Endodermal cell (in vitro differentiated cells): ENCODE measurements around the gene FARP2. TPM values are rescaled to one million over a fixed set of nuclear protein-coding genes. Genes with fewer than 3 reads are reported as not detected.
"Not testable (repeated sequence)": the region's sequence is repeated elsewhere in the genome, so short reads cannot be mapped to it uniquely, and the experiment has no call there.

Source experiments
- DNase-seq: peaks from one replicate; pipeline ENCODE4 v3.0.0-alpha.2; 2017
- H3K27ac ChIP-seq: 2 replicates; pipeline ENCODE4 v1.5.1; 2013; ENCODE audit warnings: mild to moderate bottlenecking, low read depth, low read length, moderate library complexity
- H3K27me3 ChIP-seq: 2 replicates; pipeline ENCODE4 v1.6.1; 2013; ENCODE audit warnings: mild to moderate bottlenecking, low read length, moderate library complexity; ENCODE audit not compliant: insufficient read depth, control insufficient read depth, poor library complexity, severe bottlenecking
- H3K36me3 ChIP-seq: 2 replicates; pipeline ENCODE4 v1.7.0; 2013; ENCODE audit warnings: mild to moderate bottlenecking, low read length, moderate library complexity; ENCODE audit not compliant: control insufficient read depth, insufficient read depth
- H3K4me1 ChIP-seq: one replicate; pipeline ENCODE4 v1.7.0; 2013; ENCODE audit warnings: low read length; ENCODE audit not compliant: control insufficient read depth, insufficient read depth
- H3K4me3 ChIP-seq: 2 replicates; pipeline ENCODE4 v1.5.1; 2013; ENCODE audit warnings: mild to moderate bottlenecking, low read length, moderate library complexity
- H3K9ac ChIP-seq: 2 replicates; pipeline ENCODE4 v1.6.1; 2013; ENCODE audit warnings: mild to moderate bottlenecking, low read length, moderate library complexity; ENCODE audit not compliant: poor library complexity, severe bottlenecking; ENCODE audit errors: extremely low read depth
- H3K9me3 ChIP-seq: 2 replicates; pipeline ENCODE4 v1.6.1; 2013; ENCODE audit warnings: mild to moderate bottlenecking, low read length, moderate library complexity; ENCODE audit not compliant: control insufficient read depth
- H3K27ac Mint-ChIP-seq: 2 replicates; pipeline ENCODE4 v1.8.0; 2020; ENCODE audit warnings: mixed read lengths
- H3K27me3 Mint-ChIP-seq: 2 replicates; pipeline ENCODE4 v1.8.0; 2021; ENCODE audit warnings: mild to moderate bottlenecking, mixed read lengths; ENCODE audit not compliant: insufficient read depth
- H3K36me3 Mint-ChIP-seq: 2 replicates; pipeline ENCODE4 v1.8.0; 2020; ENCODE audit warnings: low read depth, mixed read lengths
- H3K4me1 Mint-ChIP-seq: 2 replicates; pipeline ENCODE4 v1.8.0; 2020; ENCODE audit warnings: mixed read lengths
- H3K4me3 Mint-ChIP-seq: 2 replicates; pipeline ENCODE4 v1.8.0; 2020; ENCODE audit warnings: mild to moderate bottlenecking, moderate library complexity, mixed read lengths
- H3K9me3 Mint-ChIP-seq: 2 replicates; pipeline ENCODE4 v1.8.0; 2020; ENCODE audit warnings: mild to moderate bottlenecking, mixed read lengths
- CTCF ChIP-seq: fragments of 200-600 bp; sonication (generic); conservative IDR thresholded peaks from 2 replicates; pipeline ENCODE4 v1.5.0; 2021; ENCODE audit warnings: antibody characterized with exemption, mild to moderate bottlenecking
- WGBS, 2 experiments: methylation state at CpG; one replicate each; pipeline versions ENCODE4 v1.1.5 to v1.1.7; 2013; ENCODE audit warnings: missing lambda C conversion rate in 2 of 2, mixed read lengths in 1 of 2; ENCODE audit not compliant: insufficient coverage in 1 of 2, insufficient read length in 1 of 2; 5-methylcytosine and 5-hydroxymethylcytosine counted together
- total RNA-seq, 2 donors: library from RNA; stranded (reverse); fragmentation: NEBNext Ultra II Directional in 1 of 2; extraction: Animal tissue kit (Norgen Biotek cat#: 25700) in 1 of 2; gene quantifications; 2 replicates in 1 of 2; 3 replicates in 1 of 2; pipeline ENCODE4 v1.2.1, GENCODE V29; 2021

FARP2 gene
- total RNA-seq, 2 donors from 2014 or later: 36.4 to 51.4 TPM

DNA sequence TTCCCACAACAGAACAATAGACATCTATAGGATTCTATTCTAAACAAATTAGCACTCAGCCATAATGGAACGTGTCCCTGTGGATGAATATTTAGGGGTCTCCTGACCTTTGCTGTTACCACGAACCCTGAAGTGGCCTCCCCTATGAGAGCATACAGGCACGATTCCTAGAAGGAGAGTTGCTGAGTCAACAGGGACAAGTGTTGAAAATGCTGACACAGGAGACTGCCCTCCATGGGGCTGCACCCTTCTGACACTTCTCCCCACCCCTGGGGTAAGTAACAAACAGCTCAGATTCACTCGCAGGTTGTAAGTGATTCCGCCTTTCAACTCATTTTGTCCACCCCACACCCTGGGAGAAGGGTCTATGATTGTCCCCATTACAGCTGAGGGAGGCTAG lies 166.4 kb downstream of the FARP2 start:
- H3K27ac Mint-ChIP-seq: no peak overlapping the region
- peaks cover 34% of the 10 kb centered on the region for H3K9me3 Mint-ChIP-seq

DNA sequence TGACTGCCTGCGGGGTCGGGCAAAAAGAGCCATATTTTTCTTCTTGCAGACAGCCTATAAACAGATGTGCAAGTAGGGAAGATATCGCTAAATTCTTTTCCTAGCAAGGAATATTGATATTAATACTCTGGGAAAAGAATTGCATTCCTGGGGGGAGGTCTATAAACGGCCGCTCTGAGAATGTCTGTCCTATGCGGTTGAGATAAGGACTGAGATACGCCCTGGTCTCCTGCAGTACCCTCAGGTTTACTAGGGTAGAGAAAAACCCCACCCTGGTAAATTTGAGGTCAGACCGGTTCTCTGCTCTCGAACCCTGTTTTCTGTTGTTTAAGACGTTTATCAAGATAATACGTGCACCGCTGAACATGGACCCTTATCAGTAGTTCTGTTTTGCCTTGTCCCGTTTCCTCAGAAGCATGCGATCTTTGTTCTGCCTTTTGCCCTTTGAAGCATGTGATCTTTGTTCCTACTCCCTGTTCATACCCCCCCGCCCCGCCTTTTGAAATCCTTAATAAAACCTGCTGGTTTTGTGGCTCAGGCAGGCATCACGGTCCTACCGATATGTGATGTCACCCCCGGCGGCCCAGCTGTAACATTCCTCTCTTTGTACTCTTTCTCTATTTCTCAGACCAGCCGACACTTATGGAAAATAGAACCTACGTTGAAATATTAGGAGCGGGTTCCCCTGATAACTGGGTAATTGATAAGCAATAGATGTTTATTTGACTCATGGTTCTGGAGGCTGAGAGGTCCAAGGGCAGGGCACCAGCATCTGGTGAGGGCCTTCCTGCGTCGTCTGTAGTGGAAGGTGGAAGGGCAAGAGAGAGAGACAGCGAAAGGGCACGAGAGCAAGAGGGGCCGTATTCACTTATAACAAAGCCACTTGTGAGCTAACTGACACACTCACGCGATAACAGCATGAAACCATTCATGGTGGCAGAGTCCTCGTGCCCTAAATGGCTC lies 170.0 kb downstream of the FARP2 start:
- H3K27me3 Mint-ChIP-seq, H3K27ac ChIP-seq, DNase-seq, H3K4me1 ChIP-seq, H3K27ac Mint-ChIP-seq, H3K27me3 ChIP-seq, H3K4me3 ChIP-seq, H3K9ac ChIP-seq, H3K4me1 Mint-ChIP-seq, H3K36me3 Mint-ChIP-seq, H3K36me3 ChIP-seq, H3K4me3 Mint-ChIP-seq: not testable (repeated sequence)
- 90 to 92% methylated on average over 19 to 31 of the region's 31 CpGs for WGBS, 2 experiments
- peaks cover 12% of the 10 kb centered on the region for H3K9me3 ChIP-seq
- peaks cover 33% of the 10 kb centered on the region for H3K9me3 Mint-ChIP-seq

More for the DNA sequence above, 166.4 kb downstream of the FARP2 start:
- Histone ChIP-seq H3K4me1 (no peaks in the 10 kb centered on the region), H3K36me3 (no peaks in the 10 kb centered on the region), H3K27me3 (no peaks in the 10 kb centered on the region), H3K27ac (no peak overlapping the region), H3K4me3 (no peak overlapping the region), H3K9ac (no peak overlapping the region), H3K9me3 (peaks cover 13% of the 10 kb centered on the region)
- no peak for TF ChIP-seq CTCF
- Mint-ChIP-seq H3K36me3 (no peaks in the 10 kb centered on the region), H3K4me1 (no peaks in the 10 kb centered on the region), H3K4me3 (no peak overlapping the region), H3K27me3 (no peaks in the 10 kb centered on the region)
- 80 to 83% methylated on average over 5 of the region's 5 CpGs for WGBS, 2 experiments
- DNase-seq: no peak

GRCh38 chr2:241530571-241530970 lies 174.5 kb downstream of the FARP2 start:
- Mint-ChIP-seq H3K27ac (no peak overlapping the region), H3K27me3 (peaks cover 8% of the 10 kb centered on the region), H3K4me3 (no peak overlapping the region), H3K9me3 (peaks cover 16% of the 10 kb centered on the region), H3K4me1 (no peaks in the 10 kb centered on the region), H3K36me3 (no peaks in the 10 kb centered on the region)
- no peak for DNase-seq
- no peaks in the 10 kb centered on the region for H3K36me3 ChIP-seq
- H3K9ac ChIP-seq: no peak overlapping the region
- no peak overlapping the region for H3K4me3 ChIP-seq
- H3K27me3 ChIP-seq: peaks cover 4% of the 10 kb centered on the region
- H3K27ac ChIP-seq: no peak overlapping the region
- WGBS, 2 experiments: 85 to 97% methylated on average over 5 to 8 of the region's 8 CpGs
- no peaks in the 10 kb centered on the region for H3K4me1 ChIP-seq
- no peak for TF ChIP-seq CTCF
- peaks cover 5% of the 10 kb centered on the region for H3K9me3 ChIP-seq
